Activated effector memory CD4-positive, alpha-beta T cell treated with anti-CD3 and anti-CD28 coated beads, Interleukin-2, amount 50 U/mL, for 16 hours (primary cell): Measurements from ENCODE around the gene OR13A1.
"Not testable (repeated sequence)": the region's sequence is repeated elsewhere in the genome, so short reads cannot be mapped to it uniquely, and the experiment has no call there.

Experiments
- DNase-seq: peaks from one replicate; pipeline ENCODE4 v3.0.0-alpha.2; 2020

Gene OR13A1

DNA sequence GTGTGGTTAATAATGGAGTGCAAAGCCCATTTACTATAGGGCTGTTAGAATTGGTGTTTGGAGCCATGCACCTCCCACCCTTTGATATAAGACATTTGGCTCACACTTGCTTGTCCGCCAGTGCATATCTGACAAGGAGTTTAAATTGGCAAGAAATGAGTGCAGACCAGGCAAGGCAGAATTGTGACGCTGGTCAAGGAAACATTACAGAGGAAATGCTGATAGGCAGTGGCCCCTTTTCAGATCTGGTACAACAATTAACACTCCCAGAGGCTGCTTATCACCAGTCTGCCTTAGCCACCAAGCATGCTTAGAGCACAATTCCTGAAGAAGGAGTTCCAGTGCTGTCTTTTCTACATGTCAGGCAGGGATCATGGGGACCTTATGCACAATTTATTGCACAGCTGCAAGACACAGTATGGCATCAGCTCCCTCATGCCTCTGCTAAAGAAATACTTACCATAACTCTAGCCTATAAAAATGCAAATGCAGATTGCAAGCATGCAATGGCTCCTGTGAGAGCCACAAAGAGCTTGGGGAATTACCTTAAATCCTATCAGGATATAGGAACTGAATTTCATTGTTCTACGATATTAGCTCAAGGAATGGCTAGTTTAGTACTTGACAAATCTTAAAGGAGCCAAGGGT, 35.2 kb downstream of the OR13A1 start:
- no peak for DNase-seq

DNA sequence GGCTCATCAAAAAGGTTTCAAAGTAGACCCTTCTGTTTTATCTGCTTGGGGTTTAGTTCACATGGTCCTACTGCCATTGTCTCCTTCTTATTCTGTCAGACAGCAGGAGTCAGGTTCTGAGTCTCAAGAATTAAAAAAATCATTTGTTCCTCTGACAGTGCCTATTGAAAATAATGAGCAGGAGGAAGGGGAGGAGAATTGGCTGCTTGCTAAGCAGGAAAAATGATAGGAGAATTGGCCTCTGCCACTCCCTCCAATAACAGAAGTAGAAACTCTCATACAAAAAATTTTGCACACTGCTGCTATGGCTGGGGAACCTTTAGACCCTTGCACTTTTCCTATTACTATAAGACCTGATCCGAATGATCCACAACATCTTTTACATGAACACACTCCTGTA, 35.7 kb downstream of the OR13A1 start:
- no peak for DNase-seq

DNA sequence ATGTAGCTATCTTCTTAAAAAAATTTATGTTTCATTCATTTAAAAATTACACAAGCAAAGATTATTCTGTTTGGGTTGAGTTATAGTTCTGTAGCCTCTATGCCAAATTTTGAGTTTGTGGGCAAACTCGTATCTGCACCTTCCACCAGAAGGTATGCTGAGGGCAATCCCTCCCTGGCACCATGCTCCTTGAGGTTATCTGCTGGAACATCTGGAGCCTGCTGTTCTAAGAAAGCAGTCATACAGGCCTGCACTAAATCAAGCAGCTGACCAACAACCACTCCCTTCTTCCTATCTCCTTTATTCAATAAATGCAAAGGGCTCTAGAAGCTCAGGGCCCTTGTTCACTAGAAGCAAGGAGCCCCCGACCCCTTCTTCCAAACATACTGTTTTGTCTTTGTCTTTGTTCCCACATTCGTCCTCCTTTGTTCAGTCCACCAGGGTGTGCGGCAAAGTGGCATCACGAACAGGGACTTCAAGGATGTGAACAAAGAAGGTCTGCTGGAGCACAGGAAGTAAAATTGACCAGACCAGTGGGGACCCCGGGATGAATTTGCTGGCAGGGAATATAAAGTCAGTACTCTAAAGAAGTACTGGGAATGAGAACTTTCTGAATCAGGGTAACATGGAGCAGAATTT, 36.4 kb downstream of the OR13A1 start:
- DNase-seq = no peak

DNA sequence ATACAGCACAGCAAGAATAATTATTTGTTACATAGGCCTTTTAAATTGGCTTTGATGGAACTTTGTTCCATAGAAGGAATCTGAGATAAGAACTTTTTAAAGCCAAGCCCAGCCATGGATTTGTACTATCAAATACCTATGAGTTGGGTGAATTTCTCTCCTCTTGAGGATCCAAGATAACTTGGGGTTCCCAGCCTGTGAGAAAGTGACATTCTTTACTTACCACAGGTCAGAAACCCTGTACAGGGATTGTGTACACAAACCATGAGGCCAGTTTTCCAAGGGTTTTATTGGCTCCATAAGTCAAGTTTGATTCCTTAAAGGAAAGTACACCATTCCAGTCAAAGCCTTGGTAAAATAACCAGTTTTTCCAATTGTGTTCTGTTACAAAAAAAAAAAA, 39.3 kb downstream of the OR13A1 start:
- DNase-seq = not testable (repeated sequence)

DNA sequence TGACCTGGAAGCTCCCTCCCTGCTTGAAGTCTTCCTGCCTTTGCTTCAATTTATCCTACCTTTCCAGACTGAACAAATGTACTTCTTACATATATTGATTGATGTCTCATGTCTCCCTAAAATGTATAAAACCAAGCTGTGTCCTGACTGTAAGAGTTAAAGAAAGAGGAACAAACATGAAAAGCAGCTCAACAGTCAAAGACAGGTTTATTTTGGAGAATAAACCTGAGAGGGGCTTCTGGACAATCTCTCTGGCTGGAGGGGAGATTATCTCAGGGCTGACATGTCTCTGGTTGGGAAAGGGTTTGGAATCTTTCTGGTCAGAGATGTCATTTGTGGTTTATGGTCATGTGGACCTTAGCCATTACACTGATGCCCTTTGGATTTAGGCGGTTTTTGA, 41.0 kb downstream of the OR13A1 start:
- DNase-seq = no peak

DNA sequence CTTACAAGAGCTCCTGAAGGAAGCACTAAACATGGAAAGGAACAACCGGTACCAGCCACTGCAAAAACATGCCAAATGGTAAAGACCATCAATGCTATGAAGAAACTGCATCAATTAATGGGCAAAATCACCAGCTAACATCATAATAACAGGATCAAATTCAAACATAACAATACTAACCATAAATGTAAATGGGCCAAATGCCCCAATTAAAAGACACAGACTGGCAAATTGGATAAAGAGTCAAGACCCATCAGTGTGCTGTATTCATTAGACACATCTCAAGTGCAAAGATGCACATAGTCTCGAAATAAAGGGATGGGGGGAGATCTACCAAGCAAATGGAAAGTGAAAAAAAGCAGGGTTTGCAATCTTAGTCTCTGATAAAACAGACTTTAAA, 47.6 kb downstream of the OR13A1 start:
- not testable (repeated sequence) for DNase-seq

DNA sequence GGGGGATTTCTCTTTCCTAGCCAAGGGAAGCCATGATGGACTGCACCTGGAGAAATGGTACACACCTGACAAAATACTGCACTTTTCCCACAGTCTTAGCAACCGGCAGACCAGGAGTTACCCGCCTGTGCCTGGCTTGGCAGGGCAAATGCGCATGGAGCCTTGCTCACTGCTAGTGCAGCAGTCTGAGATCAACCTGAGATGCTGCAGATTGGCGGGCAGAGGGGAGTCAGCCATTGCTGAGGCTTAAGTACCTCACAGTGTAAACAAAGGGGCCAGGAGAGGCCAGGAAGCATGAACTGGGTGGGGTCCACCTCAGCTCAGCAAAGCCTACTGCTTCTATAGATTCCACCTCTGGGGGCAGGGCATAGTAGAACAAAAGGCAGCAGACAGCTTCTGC, 49.4 kb downstream of the OR13A1 start:
- no peak for DNase-seq

DNA sequence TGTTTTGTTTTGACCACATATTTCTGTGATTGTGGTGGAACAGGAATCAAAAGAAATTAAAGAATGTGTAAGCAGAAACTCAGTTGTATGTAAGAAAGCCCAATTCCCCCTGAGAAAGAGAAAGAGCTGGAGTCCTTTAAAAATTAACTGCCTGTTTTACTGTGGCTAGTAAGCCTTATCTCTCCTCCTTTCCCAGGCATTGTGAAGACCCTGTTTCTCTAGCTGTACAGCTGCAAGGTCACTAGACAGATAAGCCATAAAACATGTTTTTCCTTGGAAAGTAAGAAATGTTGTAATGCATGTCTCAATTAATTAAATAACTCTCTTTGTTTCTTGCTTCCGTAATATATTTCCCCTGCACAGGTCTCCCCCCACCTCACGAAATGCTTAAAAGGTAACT, 53.5 kb downstream of the OR13A1 start:
- DNase-seq = no peak

DNA sequence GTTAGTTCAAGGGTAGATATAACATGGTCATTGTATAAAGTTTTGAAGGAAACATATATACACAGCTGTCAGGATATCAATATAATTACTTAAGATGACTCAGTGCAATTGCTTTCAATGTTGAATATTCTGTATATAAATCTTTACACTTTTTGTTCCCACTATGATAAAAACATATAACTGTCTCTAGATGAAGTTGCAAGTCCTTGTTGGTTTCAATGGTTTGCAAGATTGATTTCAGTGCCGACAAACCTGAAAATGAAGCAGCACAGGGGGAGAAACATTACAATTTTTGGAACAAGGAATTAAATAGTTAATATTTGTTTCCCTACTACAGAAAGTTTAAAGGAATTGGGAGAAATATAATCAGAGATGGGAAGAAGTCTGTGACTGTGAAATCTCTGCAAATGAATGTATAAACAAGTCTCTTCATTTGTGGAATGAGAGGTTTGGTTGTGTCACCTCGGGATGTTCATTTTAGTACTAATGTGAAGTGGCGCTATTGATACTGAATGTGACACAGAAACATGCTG, 54.1 kb downstream of the OR13A1 start:
- no peak for DNase-seq

DNA sequence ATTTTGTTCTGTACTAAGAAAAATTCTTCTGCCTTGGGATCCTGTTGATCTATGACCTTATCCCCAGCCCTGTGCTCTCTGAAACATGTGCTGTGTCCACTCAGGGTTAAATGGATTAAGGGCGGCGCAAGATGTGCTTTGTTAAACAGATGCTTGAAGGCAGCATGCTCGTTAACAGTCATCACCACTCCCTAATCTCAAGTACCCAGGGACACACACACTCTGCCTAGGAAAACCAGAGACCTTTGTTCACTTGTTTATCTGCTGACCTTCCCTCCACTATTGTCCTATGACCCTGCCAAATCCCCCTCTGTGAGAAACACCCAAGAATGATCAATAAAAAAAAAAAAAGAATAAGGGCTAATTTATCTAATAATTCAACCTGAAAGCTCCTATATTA, 54.8 kb downstream of the OR13A1 start:
- DNase-seq = not testable (repeated sequence)

DNA sequence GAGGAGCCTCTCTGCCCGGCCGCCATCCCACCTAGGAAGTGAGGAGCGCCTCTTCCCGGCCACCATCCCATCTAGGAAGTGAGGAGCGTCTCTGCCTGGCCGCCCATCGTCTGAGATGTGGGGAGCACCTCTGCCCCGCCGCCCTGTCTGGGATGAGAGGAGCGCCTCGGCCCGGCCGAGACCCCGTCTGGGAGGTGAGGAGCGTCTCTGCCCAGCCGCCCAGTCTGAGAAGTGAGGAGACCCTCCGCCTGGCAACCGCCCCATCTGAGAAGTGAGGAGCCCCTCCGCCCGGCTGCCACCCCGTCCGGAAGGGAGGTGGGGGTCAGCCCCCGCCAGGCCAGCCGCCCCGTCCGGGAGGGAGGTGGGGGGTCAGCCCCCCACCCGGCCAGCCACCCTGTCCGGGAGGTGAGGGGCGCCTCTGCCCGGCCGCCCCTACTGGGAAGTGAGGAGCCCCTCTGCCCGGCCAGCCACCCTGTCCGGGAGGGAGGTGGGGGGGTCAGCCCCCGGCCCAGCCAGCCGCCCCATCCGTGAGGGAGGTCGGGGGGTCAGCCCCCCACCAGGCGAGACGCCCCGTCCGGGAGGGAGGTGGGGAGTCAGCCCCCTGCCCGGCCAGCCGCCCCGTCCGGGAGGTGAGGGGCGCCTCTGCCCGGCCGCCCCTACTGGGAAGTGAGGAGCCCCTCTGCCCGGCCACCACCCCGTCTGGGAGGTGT, 55.5 kb downstream of the OR13A1 start:
- not testable (repeated sequence) for DNase-seq

DNA sequence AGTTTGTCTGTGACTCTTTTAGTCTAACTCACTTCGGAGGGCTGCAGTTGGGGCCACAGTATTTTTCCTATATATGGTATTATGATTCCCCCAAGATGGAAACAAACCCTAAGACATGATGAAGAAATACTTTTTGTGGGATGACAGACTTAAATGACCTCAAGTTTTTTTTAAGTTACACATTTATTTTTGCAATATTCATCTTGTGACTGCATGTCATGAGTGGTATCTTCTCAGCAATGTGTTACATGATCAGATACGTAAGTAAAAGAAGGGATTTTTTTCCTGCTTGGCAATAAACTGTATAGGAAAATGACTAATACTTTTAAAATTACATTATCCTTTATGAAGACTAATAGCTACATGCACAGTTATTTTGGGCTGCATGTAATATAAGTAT, 57.8 kb downstream of the OR13A1 start:
- DNase-seq = no peak

DNA sequence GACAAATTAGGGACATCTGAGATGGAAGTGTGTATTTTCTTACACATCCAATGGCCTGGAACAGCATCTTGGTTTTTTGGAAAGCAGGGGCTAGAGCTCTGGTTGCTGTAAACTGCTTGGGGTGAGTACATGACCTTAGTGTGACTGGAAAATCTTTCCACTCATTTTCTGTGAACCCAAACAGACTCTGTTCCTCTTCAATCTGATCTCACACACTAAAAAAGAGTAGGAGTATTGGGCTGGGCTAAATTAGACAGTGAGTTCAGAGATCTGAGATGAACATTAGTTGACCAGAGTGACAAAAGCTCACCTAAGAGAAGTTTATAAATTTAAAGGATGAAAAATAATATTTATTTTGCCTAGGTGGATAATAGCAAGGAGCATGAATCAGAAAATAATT, 59.2 kb downstream of the OR13A1 start:
- DNase-seq = no peak

DNA sequence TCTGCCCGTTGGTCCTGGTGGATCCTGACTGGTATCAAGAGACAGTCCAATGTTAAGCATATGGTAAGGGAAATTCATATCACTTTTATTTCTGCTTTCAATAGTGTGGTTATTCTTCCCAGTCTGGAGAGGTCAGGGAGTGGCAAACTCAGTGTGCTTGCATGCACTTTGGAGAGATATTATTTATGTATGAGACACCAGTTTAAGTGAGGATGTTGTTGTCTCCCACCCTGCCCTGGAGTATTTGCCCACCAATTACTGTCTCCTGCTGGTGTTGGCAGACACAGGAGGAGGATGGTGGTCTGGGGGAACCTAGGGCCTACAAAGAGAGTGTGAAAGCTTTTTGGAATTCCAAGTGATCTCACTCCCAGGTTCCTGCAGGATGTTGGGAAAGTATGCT, 59.7 kb downstream of the OR13A1 start:
- no peak for DNase-seq

DNA sequence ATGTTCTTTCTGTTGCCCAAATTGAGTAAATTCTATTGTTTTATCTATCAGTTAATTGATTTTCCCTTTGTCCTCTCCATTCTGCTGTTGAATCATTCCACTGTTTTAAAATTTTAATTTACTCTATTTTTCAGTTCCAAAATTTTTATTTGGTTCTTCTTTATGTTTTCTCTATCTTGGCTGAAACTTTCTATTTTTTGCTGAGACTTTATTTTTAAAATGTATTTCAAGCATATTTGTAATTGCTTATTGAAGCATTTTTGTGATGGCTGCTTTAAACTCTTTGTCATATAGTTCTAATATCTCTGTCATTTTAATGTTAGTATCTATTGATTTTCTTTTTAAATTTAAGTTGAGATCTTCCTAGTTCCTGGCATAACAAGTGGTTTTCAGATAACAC, 60.5 kb downstream of the OR13A1 start:
- DNase-seq = no peak

DNA sequence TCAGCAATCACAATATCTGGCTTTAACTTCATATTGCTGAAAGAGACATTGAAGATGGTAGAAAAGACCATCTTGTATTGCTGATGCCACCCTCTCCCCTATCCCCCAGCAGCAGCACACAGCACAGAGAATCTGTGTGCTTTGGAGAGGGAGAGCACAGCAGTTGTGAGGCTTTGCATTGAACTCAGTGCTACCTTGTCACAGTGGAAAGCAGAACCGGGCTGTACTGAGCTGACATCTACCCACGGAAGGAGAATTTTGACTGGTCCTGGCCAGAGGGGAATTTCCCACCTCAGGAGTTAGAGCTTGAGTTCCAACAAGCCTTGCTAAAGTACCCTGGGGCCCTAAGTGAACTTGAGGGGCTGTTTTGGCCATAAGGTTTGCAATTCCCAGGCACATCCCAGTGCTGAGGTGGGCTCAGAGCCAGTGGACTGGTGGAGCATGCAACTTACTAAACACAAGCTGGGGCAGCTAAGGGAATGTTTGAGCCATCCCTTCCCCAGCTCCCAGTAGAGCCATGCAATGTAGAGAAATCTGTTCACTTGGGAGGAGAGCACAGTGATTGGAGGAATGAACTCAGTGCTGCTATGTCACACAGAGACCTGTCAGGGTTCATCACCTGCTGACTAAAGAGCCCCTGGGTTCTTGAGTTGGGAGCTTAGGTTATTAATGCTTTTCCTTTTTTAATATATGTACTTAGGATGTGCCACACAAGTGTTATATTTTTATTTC, 62.1 kb downstream of the OR13A1 start:
- DNase-seq = no peak
